Stimulated activated CD8-positive, alpha-beta memory T cell treated with anti-CD3 and anti-CD28 coated beads, Interleukin-2, amount 100 ng/mL, for 48 hours (primary cell): ENCODE results near the gene ACTL9.

Experiments used
- DNase-seq, 2 donors: peaks; one replicate each; pipeline ENCODE4 v3.0.0-alpha.2; 2020; ENCODE audit warnings: low read depth in 2 of 2

Gene ACTL9

DNA sequence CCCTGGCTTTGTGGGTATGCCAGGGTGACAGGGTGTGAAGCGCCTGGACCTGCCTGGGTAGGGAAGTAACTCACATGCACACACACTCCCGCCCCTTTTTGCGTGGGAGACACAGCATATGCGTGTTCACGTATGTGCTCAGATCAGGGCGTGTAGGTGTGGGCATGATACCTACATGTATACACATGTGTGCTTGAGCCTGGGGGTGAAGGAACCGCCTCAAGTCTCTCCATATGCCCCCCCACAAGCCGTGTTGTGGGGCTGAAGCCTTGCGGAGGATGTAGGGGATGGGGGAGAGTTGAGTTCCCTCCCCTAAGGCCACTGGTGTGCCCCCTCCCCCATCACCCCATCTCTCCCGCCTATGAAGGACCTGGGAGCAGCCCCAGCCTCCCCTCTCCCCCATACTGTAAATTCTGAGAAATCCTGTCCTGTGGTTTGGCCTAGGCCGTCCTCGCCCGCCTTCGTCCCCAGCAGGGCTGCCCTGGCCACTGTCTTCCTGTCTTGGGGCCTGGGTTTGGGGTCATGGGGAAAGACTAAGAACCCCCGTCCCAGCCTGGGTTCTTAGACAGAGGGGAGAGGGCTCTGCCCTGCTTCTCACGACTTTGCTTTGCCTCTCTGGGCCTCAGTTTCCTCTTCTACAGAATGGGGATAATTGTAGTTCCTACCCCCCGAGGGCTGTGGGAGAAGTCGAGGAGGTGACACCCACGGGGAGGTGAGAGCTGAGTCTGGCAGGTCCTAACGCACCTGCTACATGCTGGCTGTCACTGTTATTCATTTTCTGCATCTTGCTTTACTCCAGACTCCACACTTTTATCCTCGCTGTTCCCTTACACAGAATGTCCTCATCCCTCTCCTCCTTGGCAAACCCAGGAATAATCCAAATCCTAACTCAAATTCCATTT, 14.3 kb downstream of the ACTL9 start:
- no peak for DNase-seq

DNA sequence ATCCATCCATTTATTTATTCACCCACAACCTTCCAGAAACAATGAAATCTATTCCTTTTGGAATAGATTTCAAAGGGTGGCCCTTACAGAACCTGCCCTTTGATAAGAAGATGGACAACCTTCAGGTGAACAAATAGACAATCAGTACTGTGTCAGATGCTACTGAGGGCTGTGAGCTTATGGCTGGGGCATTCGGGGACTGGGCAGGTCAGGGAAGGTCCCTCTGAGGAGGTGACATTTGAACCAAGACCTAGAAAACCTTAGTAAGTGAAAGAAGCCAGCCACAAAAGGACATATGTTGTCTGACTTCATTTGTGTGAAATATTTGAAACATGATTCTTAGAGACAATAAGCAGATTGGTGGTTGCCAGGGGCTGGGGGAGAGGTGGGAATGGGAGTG, 15.7 kb downstream of the ACTL9 start:
- DNase-seq: no peak

DNA sequence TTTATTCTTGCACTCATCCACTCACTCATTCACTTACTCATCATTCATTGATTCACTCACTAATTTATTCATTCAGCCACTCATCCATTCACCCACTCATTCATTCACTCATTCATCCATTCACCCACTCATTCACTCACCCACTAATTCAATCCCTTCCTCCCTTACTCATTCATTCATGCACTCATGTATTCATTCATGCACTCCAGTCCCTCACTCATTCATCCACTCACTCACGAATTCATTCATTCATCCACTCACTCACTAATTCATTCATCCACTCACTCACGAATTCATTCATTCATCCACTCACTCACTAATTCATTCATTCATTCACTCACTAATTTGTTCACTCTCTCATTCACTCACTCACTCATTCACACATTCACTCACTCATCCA, 16.1 kb downstream of the ACTL9 start:
- DNase-seq: no peak

DNA sequence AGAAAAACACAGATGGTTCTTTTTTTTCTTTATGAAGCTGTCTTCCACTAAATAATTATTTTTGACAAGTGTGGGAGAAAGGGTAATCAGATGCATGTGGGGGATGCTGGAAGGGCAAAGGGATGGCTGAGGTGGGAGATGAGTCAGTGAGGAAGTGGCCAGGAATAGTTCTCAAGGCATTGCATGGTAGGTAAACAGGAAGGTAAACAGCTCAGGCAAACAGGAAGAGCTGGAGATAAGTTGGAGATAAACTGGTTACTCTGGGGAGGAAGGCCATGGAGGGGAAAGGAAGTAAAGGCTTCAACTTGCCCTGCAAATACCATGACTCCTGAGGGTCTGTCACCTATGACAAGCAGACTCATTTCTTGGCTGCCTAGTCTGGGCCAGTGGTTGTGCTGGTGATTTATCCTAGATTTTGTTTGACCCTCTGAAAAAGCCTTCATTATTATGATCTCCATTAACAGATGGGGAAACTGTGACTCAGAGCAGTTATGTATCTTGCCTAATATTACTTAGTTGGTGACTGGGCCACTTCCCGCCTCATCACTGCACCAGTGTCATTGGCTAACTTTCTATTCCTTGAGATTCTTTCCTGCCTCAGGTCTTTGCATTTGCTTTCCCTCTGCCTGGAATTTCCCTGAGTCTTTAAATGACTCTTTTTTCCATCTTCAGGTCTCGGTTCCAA, 17.1 kb downstream of the ACTL9 start:
- DNase-seq: no peak

DNA sequence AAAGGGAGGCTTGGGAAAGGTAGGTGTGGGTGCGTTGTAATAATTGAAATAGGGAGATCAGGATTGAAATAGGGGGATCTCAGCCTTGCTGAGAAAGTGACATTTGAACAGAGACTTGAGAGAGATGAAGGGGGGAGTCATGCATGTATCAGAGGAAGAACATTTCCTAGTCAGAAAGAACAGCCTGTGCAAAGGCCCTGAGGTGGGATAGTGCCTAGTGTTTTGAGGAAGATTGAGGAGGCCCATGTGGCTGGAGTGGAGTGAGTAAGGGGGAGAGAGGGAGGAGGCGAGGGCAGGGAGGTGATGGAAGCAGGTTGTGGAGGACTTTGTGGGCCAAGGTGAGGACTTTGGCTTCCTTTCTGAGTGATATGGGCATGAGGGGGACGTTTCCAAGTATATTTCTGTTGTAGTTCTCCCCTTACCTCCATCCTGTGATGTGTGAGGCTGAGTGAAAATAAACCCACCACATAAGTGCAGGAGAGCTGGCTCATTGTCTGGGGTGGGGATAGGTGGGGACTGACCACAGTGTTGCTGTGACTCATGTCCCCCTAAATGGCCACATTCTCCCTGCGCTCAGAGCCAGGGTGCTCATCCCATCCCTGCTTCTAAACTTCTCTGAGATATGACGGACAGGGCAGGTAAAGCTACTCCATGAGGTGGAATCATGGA, 17.8 kb downstream of the ACTL9 start:
- DNase-seq: no peak

DNA sequence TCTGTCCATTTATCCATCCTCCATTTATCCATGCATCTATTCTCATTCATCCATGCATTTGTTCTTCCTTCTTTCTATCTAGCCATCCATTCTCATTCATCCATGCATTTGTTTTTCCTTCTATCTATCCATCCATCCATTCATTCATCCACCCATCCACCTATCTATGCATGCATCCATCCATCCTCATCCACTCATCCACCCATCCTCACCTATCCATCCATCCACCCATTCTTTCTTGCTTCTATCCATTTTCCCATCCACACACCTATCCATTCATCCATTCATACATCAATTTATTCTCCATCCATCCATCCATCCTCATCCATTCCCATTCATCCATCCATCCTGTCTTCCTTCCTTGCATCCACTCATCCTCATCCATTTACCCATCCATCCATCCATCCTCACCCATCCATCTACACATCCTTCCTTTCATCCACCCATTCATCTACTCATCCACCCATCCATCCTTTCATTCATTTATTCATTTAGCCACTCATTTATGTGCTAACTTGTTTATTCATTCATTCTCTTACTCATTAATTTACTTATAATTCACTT, 20.3 kb downstream of the ACTL9 start:
- DNase-seq: no peak

DNA sequence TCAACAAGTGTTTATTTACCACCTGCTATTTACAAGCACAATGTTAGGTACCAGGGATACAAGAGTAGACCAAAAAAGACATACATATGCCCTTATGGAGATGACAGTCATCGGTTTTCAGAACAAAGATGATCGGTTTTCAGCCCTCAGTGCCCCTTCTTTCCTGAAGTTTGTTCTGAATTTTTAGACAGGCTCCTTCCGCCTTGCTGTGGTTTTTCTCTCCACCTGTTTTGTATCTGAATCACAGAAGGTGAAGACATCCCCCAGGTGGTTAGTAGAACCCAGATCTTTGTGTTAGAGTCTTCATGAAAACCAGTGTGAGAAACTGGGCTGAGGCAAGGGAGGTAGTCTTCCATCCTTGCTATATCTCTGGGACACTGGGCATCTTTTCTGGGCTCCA, 23.5 kb downstream of the ACTL9 start:
- no peak for DNase-seq

DNA sequence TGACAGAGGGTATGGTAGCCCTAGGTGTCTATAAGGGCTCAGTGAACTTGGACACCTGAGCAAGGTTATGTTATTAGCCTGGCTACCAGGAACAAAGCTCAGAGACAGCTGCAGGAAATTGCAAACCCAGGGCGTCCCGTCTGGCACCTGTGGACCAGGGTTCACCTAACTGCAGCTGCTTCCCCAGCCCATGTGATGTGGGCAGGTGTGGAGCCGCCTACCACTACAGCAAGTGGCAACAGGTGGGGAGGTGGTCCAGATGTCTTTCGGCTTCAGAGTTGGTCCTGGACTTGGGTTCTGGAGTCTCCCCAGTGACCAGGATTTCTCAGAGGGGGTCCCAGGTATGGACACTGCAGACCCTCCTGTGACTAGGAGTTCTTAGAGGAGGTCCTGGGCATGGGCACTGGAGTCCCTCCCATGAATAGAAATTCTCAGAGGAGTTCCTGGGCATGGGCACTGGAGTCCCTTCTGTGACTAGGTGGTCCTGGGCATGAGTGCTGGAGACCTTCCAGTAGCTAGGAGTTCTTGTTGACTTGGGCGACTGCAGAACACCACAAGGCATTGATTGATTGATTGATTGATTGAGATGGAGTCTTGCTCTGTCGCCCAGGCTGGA, 25.2 kb downstream of the ACTL9 start:
- DNase-seq: no peak

DNA sequence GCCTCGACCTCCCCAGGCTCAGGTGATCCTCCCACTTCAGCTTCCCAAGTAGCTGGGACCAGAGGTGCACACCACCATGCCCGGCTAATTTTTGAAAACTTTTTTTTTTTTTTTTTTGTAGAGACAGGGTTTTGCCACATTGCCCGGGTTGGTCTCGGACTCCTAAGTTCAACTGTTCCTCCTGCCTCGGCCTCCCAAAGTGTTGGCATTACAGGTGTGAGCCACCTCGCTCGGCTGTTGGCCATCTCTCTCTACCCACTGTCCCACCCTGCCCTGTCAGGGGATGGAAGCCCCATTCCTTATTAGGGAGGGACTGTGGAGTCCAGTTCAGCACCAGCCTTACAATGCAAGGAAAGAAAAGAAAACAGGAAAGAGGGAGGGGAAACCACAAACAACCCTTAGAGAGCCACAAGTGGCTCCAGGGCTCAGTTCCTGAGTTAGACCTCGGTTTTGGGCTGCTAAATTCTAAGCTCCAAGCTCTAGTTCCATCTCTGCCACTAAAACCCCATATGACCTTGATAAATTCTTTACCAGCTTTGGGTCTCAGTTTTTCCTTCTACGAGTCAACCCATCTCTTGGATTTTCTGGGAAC, 31.7 kb downstream of the ACTL9 start:
- DNase-seq: no peak

DNA sequence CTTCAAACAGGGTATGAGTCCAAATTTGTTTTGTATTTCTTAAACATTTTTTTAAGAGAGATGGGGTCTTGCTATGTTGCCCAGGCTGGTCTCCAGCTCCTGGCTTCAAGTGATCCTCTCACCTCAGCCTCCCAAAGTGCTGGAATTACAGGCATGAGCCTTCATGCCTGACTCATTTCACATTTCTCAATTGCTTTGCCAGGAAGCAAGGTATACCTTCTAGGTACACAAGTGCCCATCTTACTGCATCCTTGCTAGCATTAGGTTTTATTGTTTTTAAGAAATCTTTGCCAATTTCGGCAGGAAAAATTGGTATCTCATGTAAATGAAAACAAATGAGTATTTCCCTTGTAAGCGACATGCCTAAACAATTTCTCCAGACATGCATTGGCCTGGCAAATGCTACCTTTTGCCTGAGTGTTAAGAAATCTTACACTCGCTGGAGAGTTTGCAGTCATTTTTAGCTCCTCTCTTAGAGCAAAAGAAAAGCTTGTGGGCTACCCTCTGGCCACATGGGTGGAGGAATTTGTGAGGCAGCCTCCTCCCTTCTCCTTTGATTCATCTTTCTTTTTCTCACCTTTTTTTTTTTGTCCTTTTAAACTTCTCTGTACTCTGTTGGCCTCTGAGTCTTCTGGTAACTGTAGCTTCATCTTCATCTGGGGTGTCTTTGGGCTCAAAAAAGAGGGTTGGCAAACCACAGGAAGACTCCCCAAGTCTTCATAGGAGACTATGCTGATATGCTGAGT, 33.0 kb downstream of the ACTL9 start:
- DNase-seq: no peak

DNA sequence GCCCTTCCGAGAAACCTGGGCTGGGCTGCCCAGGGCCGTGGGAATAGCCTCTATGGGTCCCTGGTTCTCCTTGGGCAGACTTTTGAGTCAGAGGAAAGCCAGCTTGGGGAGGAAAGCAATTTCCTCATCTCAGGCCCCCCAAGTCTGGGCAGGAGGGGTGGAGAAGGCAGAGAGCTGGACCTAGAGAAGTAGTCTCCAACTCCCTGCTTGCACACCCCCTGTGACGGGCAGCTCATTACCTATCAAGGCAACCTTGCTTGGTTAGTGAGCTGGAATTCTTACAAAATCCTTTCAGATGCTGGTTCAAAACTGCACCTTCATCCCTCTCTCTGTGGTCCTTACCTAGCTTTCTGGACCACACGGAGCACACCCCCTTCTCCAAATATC, 33.9 kb downstream of the ACTL9 start:
- DNase-seq: no peak

DNA sequence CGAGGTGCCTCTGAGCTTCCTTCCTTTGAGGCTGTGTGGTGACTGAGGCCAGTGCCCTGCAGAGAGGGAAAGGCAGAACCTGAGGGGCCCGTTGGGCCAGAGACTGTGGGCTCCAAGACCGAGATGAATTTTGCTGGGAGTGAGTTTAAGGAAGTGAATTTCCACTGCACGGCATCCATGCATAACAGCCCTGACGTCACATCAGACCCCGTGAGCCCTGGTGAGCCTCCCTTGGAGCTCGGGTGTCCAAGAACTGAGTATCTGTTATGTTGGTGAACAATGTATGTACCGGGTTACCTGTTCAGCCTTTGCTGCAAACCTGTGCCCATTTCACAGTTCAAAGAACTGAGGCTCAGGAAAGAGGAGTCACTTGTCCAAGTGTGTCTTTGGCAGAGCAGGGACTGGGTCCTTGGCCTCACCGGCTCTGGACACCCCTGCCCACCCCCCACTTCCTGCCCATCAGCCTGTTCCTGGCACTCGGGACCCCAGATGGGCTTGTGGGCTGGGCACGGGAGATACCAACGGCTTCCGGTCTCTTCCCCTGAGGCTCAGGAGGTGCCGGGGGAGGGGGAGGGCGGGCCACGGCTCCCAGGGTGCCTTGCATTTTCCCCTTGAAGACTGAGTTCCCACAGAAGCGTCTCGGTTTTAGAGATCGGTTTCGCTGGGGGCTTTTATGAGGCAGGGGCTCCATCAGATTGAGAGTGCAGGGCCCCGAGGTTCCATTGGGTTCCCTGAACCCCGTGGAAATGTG, 34.5 kb downstream of the ACTL9 start:
- DNase-seq: peak; percentile 15 to 48

DNA sequence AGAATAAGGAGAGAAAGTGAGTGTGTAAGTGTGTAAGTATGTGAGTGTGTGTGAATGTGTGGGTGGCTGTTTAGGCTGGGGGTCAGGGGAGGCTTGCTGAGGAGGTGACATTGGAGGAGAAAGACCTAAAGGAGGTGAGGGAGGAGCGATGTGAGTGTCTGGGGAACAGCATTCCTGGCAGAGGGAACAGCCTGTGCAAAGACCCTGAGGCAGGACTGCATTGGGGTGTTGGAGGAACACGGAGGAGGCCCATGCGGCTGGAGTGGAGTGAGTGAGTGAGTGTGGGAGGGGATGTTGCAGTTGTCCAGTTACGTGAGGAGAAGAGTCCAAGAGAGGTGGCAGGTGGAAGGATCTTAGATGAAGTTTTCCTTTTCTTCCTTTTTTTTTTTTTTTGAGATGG, 36.3 kb downstream of the ACTL9 start:
- no peak for DNase-seq

DNA sequence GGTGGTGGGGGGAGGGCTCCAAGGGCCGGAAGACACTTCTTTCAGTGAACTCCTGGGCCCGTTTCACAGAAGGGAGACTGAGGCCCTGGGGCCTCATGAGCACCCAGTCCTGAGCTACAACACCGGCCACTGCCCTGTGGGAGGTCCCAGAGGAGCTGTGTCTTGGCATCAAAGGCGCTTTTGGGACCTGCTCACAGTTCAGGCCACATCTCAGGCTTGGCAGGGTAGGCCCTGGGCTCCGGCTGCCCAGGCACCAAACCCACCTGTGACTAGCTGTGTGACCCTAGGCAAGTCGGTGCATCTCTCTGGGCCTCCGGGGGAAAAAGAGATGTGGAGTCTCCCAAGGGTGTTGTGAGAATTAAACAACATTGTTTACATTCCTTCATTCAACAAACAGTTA, 38.7 kb downstream of the ACTL9 start:
- no peak for DNase-seq

DNA sequence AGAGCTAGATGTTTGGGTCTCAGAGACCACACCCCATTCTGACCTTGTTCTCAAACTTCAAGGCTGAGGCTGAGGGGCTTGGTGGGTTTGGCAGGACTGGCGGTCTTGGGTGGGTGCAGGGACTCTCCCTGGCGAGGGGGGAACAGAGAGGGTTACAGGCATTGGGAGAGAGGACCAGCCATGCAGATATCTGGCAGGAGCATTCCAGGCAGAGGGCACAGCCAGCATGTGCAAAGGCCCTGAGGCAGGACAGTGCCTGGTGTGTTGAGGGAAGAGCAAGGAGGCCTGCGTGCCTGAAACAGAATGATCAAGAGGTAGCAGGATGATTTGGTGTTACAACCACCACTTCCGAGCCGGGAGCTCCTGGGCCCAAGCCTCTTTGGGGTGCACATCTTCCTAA, 40.7 kb downstream of the ACTL9 start:
- DNase-seq: no peak

DNA sequence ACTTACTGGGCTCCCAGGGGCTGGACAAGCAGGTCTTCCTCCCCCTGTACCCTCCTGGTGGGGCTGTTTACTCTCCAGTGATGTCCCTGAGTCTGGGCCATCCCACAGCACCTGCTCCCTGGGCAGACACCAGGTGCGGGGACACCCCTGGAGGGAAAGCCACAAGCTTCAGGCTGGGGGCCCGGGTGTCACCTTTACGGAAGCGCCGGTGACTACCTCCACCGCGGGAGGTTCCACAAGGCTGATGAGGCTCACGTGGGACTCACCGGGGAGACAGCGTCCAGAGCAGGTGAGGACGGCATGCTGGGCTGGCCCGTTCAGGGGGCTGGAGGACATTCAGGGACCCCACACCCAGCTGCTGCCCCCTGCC, 43.3 kb downstream of the ACTL9 start:
- DNase-seq: no peak

DNA sequence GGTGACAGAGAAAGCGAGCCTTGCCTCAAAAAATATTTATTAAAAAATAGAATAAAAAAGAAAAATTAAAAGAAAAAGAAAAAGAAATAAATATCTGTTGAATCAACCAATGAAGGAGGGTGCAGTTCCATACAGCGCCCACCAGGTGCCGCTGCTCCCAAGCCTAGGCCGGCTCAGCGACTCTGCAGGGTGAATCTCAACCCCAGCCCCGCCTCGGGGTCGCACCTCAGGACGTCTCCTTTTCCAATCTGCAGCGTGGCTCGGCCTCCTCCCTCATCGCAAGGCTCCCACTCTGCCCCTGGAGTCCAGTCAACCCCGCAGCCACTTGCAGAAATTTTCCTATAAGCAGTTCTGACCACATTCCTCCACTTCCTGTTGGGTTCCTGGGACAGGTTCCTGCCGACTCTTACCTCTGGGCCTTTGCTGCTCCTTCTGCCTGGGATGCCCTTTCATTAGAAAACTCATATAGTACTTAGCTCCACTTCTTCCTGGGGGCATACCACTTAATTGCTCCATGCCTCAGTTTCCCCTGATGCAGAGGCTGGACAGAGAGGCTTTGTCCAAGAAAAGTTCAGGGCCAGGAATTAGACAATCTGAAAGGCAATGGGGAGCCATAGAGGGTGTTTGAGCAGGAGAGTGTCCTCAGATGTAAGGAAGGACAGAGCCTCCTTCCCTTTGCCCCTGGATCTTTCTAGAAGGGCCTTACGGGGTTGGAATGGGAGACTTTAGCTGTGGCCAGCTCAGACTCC, 43.8 kb downstream of the ACTL9 start:
- DNase-seq: peak; percentile 52 to 62

DNA sequence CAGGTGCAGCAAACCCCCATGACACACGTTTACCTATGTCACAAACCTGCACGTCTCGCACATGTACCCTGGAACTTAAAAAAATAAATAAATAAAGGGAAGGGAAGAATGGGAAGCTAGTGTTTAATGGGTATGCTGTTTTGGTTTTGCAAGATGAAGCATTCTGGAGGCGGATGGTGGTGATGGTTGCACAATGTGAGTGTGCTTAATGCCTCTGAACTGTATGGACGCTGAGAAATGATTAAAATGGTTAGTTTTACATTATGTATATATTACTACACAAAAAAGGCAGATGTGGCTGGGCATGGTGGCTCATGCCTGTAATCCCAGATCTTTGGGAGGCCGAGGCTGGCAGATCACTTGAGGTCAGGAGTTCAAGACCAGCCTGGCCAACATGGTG, 50.4 kb downstream of the ACTL9 start:
- no peak for DNase-seq
